ENCODE results near the gene COL4A2. TPM values are rescaled to one million over a fixed set of nuclear protein-coding genes. Genes with fewer than 3 reads are reported as not detected.
"Not testable (repeated sequence)": the region's sequence is repeated elsewhere in the genome, so short reads cannot be mapped to it uniquely, and the experiment has no call there.

The COL4A2 gene
- total and polyA plus RNA-seq, 9 donors = 59.5 to 171 (median 136) TPM

DNA sequence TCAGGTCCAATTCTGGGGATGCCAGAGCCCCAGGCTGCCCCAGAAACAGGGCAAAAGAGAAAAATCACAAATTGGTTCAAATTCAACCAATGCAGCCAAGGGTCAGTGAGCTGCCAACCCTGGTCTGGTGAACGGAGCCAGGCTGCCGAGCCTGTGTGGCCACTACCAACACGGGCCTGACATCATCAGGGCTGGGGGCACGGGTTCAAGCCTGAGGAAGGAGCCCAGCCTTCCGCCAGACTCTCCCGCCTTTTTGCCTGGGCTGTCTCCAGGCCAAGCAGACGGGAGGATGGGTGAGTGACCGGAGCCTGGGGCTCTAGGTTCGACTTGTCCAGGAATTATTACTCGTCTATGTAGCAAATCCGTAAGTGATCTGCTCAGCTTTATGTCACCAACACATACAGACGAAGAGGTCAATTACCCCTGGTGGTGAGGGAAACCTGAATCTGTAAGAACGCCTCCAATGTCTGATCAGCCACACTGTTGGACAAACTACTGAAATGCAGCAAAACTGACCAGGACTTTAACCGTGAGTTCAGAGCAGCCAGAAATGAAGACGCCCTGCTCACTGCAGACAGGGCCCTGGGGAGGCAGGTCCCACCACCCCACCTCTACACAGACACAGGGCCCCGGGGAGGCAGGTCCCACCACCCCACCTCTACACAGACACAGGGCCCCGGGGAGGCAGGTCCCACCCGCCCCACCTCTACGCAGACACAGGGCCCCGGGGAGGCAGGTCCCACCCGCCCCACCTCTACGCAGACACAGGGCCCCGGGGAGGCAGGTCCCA is 222.6 kb downstream of the COL4A2 start:
- 89 to 91% (median 89%) methylated on average over 17 to 20 of the region's 23 CpGs for WGBS, 3 donors
- Histone ChIP-seq H3K27me3 (no peaks in the 10 kb centered on the region), H3K9me3 (no peaks in the 10 kb centered on the region), H3K4me1 (ENCODE audit: insufficient read depth) (peaks cover 11% of the 10 kb centered on the region), H3K4me3 (no peak overlapping the region), H3K27ac (peak overlapping the region in 1 of 2 donors; percentile 41), H3K36me3 (no peaks in the 10 kb centered on the region)
- intact Hi-C loops (cut with DNase I) = no loop called here
- TF ChIP-seq POLR2A (IDR thresholded peaks at IDR 0.05) (no peak), EP300 (IDR thresholded peaks at IDR 0.05) (no peak)
- TF ChIP-seq, protein P1, sequence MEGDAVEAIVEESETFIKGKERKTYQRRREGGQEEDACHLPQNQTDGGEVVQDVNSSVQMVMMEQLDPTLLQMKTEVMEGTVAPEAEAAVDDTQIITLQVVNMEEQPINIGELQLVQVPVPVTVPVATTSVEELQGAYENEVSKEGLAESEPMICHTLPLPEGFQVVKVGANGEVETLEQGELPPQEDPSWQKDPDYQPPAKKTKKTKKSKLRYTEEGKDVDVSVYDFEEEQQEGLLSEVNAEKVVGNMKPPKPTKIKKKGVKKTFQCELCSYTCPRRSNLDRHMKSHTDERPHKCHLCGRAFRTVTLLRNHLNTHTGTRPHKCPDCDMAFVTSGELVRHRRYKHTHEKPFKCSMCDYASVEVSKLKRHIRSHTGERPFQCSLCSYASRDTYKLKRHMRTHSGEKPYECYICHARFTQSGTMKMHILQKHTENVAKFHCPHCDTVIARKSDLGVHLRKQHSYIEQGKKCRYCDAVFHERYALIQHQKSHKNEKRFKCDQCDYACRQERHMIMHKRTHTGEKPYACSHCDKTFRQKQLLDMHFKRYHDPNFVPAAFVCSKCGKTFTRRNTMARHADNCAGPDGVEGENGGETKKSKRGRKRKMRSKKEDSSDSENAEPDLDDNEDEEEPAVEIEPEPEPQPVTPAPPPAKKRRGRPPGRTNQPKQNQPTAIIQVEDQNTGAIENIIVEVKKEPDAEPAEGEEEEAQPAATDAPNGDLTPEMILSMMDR (IDR thresholded peaks at IDR 0.05) = no peak
- DNase-seq = no peak

DNA sequence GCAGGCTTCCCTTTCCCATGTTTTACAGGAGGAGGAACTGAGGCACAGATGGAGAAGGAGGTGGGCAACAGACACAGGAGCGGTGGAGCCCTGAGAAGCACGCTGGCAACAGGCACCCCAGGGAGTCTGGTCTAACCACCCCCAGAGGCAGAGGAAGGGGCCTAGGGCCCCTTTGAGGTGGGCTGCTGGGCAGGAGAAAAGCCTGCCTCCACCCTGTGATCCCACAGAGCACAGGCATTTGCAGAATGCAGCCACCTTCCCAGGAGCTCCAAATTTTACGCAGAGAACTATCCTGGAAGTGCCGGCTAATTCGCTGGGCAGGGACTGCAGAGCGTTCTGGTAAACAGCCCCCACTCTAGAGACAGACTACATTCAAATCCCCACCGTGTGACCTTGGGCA is 224.0 kb downstream of the COL4A2 start:
- DNase-seq = no peak
- Histone ChIP-seq H3K27ac (no peak overlapping the region), H3K4me3 (no peak overlapping the region), H3K27me3 (no peaks in the 10 kb centered on the region), H3K9me3 (no peaks in the 10 kb centered on the region), H3K36me3 (no peaks in the 10 kb centered on the region), H3K4me1 (ENCODE audit: insufficient read depth) (peaks cover 9% of the 10 kb centered on the region)
- TF ChIP-seq, protein P1 (IDR thresholded peaks at IDR 0.05) = no peak
- no peak for TF ChIP-seq EP300 (IDR thresholded peaks at IDR 0.05)
- TF ChIP-seq POLR2A (IDR thresholded peaks at IDR 0.05) = no peak
- WGBS, 3 donors = 86 to 97% (median 93%) methylated on average over 7 of the region's 7 CpGs
- intact Hi-C loops (cut with DNase I) = no loop called here

DNA sequence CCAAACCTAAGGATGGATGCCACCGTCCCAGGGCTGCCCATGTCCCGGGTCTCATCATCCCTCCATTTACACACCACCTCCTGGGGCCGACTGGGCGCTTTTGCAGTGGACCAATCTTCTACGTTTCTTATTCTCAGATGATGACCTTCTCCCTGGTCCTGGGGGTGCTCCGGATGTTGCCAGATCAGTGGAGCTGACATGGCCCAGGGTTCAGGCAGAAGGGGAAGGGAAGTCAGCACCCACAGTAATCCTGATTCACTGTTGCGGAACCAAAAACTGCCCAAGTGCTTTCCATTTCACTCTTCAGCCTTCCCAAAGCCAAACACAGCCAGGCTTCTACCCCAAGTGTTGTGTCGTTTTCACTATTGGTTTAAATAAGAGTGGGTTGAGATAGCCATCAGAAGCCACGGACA is 224.6 kb downstream of the COL4A2 start:
- intact Hi-C loops (cut with DNase I) = no loop called here
- no peak for TF ChIP-seq EP300 (IDR thresholded peaks at IDR 0.05)
- TF ChIP-seq, protein P1 (IDR thresholded peaks at IDR 0.05) = no peak
- TF ChIP-seq POLR2A (IDR thresholded peaks at IDR 0.05) = no peak
- H3K4me3 ChIP-seq = no peak overlapping the region
- H3K27me3 ChIP-seq = no peaks in the 10 kb centered on the region
- 86 to 90% (median 87%) methylated on average over 9 of the region's 9 CpGs for WGBS, 3 donors
- H3K9me3 ChIP-seq = no peaks in the 10 kb centered on the region
- H3K27ac ChIP-seq = no peak overlapping the region
- peaks cover 10% of the 10 kb centered on the region for H3K4me1 ChIP-seq (ENCODE audit: insufficient read depth)
- DNase-seq = no peak
- no peaks in the 10 kb centered on the region for H3K36me3 ChIP-seq

DNA sequence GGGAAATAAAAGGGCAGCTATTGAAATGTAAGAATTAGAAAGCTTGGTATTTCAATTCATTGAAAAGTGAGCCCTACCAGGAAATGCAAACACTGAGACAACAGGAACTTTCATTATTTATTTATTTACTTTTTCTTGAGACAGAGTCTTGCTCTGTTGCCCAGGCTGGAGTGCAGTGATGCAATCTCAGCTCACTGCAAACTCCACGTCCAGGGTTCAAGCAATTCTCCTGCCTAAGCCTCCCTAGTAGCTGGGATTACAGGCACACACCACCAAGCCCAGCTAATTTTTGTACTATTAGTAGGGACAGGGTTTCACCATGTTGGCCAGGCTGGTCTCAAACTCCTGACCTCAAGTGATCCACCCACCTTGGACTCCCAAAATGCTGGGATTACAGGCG is 225.2 kb downstream of the COL4A2 start:
- WGBS, 3 donors = 92 to 95% (median 94%) methylated on average over 2 of the region's 2 CpGs
- DNase-seq; H3K36me3 ChIP-seq; H3K4me3 ChIP-seq; H3K27ac ChIP-seq; intact Hi-C loops (cut with DNase I); H3K27me3 ChIP-seq; H3K9me3 ChIP-seq: not testable (repeated sequence)
- peaks cover 10% of the 10 kb centered on the region for H3K4me1 ChIP-seq (ENCODE audit: insufficient read depth)

Data from ovary (tissue), 9 donors.